NCI-H82 (cell line): Measurements from ENCODE around the gene DRGX.

Experiments used
- DNase-seq: peaks from one replicate; lab custom pipeline; 2025; lab: John Stamatoyannopoulos, UW

DRGX gene

GRCh38 chr10:49318755-49319154 lies 77.1 kb downstream of the DRGX start:
- DNase-seq = no peak

GRCh38 chr10:49318028-49318427 lies 77.9 kb downstream of the DRGX start:
- no peak for DNase-seq

GRCh38 chr10:49314806-49315205 lies 81.1 kb downstream of the DRGX start:
- DNase-seq = no peak
